ENCODE results near the gene ERGIC1.

- TF ChIP-seq CTCF (IDR thresholded peaks at IDR 0.05), result no peak
- TF ChIP-seq EP300 (IDR thresholded peaks at IDR 0.05), result no peak
- no peak for TF ChIP-seq POLR2A (IDR thresholded peaks at IDR 0.05)
- TF ChIP-seq POLR2AphosphoS5 (IDR thresholded peaks at IDR 0.05), result no peak
Observed at GRCh38 chr5:172911628-172911880, 77.5 kb downstream of the ERGIC1 start.

All from stomach (tissue), 4 donors.